ENCODE results near the gene GPR161.
"Not testable (repeated sequence)": the region's sequence is repeated elsewhere in the genome, so short reads cannot be mapped to it uniquely, and the experiment has no call there.

Gene GPR161, protein sequence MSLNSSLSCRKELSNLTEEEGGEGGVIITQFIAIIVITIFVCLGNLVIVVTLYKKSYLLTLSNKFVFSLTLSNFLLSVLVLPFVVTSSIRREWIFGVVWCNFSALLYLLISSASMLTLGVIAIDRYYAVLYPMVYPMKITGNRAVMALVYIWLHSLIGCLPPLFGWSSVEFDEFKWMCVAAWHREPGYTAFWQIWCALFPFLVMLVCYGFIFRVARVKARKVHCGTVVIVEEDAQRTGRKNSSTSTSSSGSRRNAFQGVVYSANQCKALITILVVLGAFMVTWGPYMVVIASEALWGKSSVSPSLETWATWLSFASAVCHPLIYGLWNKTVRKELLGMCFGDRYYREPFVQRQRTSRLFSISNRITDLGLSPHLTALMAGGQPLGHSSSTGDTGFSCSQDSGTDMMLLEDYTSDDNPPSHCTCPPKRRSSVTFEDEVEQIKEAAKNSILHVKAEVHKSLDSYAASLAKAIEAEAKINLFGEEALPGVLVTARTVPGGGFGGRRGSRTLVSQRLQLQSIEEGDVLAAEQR

GRCh38 chr1:168136709-168137514 is at the start of gene GPR161:
GPR161 (minus strand) TSS chr1:168136930; CDS start chr1:168104850, 32,080 bp downstream.
- peak; percentile 70 to 92 for DNase-seq

DNA sequence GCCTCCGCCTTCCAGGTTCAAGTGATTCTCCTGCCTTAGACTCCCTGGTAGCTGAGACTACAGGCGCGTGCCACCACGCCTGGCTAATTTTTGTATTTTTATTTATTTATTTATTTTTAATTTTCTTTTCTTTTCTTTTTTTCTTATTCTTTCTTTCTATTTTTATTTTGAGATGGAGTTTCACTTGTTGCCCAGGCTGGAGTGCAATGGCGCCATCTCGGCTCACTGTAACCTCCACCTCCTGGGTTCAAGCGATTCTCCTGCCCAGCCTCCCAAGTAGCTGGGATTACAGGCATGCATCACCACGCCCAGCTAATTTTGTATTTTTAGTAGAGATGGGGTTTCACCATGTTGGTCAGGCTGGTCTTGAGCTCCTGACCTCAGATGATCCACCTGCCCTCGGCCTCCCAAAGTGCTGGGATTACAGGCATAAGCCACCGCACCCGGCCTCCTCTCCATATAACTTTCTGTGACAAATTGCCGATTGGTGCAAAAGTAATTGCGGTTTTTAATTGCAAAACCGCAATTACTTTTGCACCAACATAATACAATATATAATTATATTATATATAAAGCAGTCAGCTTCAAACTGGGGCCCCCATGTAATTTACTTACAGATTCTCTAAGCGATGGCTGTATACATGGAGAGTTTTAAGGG is 44.5 kb upstream of the GPR161 start:
- DNase-seq = not testable (repeated sequence)

DNA sequence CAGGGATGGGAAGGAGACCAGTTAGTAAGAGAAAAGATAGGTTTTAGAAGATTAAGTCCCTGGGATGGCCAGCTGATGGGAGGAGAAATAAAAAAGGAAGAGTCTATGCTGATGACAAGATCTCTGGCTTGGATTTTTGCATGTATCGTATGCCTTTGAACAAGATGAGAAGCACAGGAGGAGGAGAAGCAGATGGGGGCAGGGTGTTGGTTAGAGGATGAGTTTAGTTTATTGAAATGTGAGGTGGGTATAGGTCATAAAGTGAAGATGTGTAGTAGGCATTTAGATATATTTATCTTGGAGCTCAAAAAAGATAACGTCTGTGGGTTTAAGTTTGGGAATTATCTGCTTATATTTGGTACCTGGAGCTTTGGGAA is 43.4 kb upstream of the GPR161 start:
- DNase-seq = no peak

- DNase-seq = peak; percentile 53 to 69
Measured at GRCh38 chr1:168179438-168180147, 42.9 kb upstream of the GPR161 start.

GRCh38 chr1:168178638-168179437 is 42.1 kb upstream of the GPR161 start, which contains the start of gene TIPRL:
TIPRL (plus strand) TSS chr1:168178962; CDS start chr1:168179078, 116 bp downstream.
- DNase-seq = peak; percentile 99 to 100

- DNase-seq = no peak
Measured at GRCh38 chr1:168178227-168178637, 41.5 kb upstream of the GPR161 start.

GRCh38 chr1:168172250-168172915 is 35.7 kb upstream of the GPR161 start:
- DNase-seq = no peak

DNA sequence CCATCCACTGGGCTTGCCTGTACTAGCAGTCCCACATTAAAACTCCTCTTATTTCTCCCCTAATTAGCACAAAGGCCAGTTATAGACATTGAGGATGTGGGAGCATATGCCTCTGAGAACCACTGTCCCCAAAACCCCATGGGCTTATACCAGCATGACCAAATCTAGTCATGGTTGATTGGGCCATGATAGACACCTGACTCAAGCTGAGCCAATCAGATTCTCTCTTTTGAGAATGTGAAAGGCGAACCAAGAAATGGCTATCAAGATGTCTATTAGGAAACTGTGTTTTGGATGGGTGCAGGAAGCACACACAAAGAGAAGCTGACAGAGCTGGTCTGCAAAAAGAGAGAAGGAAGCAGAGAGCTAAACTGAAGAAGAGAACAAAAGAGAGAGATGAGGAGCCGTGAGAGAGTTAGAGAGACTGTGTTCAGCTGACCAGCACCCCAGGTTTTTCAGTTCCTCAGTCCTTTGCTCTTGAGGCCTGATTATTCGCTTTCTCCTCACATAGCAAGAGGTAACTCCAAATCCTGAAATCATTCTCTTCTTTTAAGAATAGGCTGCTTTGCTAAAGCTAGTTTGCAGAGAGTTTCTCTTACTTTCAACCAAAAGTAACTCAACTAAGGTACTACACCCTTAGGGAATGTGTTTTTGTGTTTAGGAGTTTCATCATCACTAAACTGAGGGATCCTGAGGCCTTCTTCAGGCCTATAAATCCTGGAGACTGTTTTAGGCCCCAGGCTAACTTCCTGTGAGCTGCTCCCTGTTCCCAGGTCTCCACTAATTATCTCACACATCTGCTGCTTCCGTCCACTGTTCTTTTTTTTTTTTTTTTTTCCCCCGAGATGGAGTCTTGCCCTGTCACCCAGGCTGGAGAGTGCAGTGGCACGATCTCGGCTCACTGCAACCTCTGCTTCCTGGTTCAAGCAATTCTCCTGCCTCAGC is 34.1 kb upstream of the GPR161 start:
- no peak for DNase-seq

DNA sequence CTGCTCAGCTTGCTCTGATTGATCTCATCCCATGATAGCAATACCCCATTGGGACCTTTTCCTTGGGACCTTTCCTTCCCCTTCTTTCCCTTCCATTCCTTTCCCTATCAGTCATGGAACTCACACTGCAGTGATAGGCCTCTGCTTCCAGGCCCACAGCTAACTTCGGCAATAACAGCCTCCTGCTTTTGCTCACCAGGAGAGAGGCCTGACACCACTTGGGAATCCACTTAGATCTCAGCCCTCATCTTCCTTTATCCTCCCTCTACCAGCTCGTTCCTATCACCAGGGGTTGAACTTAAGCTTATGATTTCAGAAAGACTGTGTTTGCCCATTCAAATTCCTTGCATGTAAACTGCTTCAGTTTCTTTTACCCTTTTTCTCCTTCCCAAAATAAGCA is 31.1 kb upstream of the GPR161 start:
- DNase-seq = no peak

DNA sequence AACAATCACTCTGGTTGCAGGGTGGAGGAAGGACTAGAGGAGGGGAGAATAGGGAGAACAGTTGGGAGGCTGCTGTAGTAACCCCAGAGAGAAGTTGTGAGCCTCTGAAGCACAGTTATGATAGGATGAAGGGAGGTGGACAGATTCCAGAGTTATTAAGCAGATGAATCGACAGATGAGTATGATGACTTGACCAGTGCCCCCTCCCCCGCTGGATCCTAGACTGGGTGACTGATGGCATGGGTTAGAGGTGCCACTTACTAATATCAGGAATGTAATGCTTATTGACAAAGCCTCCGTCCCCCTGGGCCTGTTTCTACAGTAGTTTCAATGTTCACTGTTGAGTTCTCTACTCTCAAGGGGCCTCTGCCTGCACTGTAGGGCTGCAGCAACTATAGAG is 28.0 kb upstream of the GPR161 start:
- no peak for DNase-seq

DNA sequence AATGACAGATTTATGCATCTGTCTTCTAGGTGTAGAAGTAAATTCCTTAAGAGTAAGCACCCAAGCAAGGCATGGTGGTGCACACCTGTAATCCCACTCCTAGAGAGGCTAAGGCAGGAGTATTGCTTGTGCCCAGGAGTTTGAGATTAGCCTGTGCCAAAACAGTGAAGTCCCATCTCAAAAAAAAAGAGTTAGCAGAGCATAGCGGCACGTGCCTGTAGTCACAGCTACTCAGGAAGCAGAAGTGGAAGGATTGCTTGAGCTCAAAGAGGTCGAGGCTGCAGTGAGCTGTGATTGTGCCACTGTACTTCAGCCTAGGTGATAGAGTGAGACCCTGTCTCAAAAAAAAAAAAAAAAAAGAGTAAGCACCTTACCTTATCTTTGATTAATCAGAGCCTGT is 26.9 kb upstream of the GPR161 start:
- DNase-seq = no peak

DNA sequence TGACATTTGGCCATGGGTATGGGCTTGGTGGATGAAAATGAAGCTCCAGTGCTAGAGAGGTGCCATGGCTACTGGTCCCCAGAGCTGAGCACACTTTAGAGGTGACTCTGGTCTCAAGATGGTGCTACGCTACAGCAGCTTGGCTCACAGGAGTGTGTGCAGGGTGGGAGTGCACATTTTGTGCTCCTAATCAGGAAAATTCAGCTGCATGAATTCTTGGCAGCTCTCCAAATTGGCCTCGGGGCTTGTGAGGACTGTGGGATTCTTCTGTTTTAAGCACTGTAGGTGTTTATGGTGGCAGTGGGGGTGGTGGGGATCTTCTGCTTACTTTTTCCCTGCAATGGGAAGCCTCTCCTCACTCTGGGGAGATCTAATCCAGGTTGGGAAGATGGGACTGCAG is 24.7 kb upstream of the GPR161 start:
- peak in 1 of 2 experiments; percentile 16 for DNase-seq

DNA sequence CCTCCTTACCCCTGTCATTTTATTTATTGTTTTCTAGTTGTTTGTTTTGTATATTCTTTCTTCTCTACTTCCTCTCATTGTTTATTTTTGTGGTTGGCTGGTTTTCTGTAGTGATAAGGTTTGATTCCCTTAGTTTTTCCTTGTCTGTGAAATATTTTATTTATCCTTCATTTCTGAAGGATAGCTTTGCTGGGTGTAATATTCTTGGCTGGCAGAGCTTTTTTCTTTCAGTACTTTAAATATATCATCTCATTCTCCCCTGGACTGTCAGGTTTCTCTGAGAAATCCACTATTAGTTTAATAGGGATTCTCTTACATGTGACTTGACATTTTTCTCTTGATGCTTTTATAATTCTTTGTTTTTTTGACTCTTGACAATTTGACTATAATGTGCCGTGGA is 23.2 kb upstream of the GPR161 start:
- no peak for DNase-seq

DNA sequence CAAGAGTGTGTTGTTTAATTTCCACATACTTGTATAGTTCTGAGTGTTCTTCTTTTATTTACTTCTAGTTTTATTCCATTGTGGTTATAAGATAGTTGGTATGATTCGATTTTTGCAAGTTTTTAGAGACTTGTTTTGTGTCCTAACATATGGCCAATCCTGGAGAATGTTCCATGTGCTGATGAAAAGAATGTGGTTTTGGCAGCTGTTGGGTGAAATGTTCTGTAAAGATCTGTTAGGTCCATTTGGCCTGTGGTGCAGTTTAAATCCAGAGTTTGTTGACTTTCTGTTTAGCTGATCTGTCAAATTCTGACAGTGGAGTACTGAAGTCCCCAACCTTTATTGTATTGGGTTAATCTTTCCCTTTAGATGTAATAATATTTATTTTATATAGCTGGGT is 22.5 kb upstream of the GPR161 start:
- DNase-seq = no peak

- DNase-seq = no peak
Measured at GRCh38 chr1:168157638-168158037, 20.9 kb upstream of the GPR161 start.

DNA sequence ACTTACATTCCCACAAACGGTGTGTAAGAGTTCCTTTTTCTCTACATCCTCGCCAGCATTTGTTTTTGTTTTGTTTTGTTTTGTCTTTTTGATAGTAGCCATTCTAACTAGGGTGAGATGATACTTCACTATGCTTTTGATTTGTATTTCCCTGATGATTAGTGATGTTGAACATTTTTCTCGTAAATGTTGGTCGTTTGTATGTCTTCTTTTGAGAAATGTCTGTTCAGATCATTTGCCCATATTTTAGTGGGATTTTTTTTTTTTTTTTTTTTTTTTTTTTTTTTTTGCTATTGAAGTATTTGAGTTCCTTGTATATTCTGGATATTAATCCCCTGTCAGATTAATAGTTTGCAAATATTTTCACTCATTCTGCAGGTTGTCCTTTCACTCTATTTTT is 19.2 kb upstream of the GPR161 start:
- DNase-seq = no peak

- not testable (repeated sequence) for DNase-seq
Measured at GRCh38 chr1:168154707-168155106, 18.0 kb upstream of the GPR161 start.

GRCh38 chr1:168151935-168152334 is 15.2 kb upstream of the GPR161 start:
- DNase-seq = no peak

- no peak for DNase-seq
Measured at GRCh38 chr1:168150283-168150682, 13.6 kb upstream of the GPR161 start.

DNA sequence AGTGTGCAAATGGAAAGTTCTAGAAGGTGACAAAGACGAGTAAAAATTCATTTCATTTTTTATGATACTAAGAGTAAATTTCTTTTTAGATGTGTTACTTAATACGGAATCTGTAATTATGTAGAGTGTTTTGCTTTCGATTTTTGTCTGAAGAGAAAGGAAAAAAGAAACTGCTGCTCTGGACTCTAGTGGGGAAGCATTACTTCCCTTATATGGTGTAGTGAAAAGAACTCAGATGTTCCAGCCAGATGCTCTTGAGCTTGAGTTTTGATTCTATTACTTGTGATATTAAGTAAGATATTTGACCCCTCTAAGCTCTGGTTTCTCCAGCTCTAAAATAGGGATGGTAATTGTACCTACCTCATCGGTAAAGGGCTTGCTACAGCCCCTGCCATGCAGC is 12.2 kb upstream of the GPR161 start:
- DNase-seq = no peak
